ENCODE measurements around the gene WNT9B. TPM values are rescaled to one million over a fixed set of nuclear protein-coding genes. Genes with fewer than 3 reads are reported as not detected.

WNT9B gene
- total and polyA plus RNA-seq, 2 donors (not counting 1 experiment from before 2014, with no cell fraction given), result not detected

GRCh38 chr17:46841561-46842379, 9.6 kb upstream of the WNT9B start:
- no peaks in the 10 kb centered on the region for H3K79me2 ChIP-seq (ENCODE audit: control insufficient read depth, insufficient read depth, low read length)
- H2AFZ ChIP-seq (ENCODE audit: low read length), result no peak overlapping the region
- H3K9me3 ChIP-seq (ENCODE audit: control insufficient read depth, insufficient read depth, low read depth, low read length), result no peaks in the 10 kb centered on the region
- H3K27ac ChIP-seq (ENCODE audit: insufficient read depth, low read length), result no peak overlapping the region
- H3K4me1 ChIP-seq (ENCODE audit: control insufficient read depth, extremely low read depth, insufficient read depth, low read length), result no peaks in the 10 kb centered on the region
- TF ChIP-seq EZH2 (IDR thresholded peaks at IDR 0.05; ENCODE audit: low read length, missing control alignments) (no peak), CTCF (conservative IDR thresholded peaks at IDR 0.05 in 1 of 2, IDR thresholded peaks at IDR 0.05 in 1 of 2; ENCODE audit: low read depth in 1 of 2, low read length in 2 of 2) (peak; percentile 35 to 71)
- H3K36me3 ChIP-seq (ENCODE audit: control insufficient read depth, insufficient read depth, low read length), result no peaks in the 10 kb centered on the region
- peak overlapping the region in 1 of 4 experiments; percentile 11 for H3K4me3 ChIP-seq (replicated peaks in 1 of 4; ENCODE audit: control extremely low read depth in 1 of 4, insufficient read depth in 1 of 4, low read depth in 3 of 4, low read length in 4 of 4)
- H3K9ac ChIP-seq (ENCODE audit: insufficient read depth, low read length), result no peak overlapping the region
- DNase-seq (ENCODE audit: low read depth in 2 of 2), result no peak
- no peak overlapping the region for H3K4me2 ChIP-seq (ENCODE audit: extremely low read depth, insufficient read depth, low read length)
- H3K27me3 ChIP-seq (ENCODE audit: control insufficient read depth, insufficient read depth, low read length), result peaks cover 13% of the 10 kb centered on the region
- no peaks in the 10 kb centered on the region for H4K20me1 ChIP-seq (ENCODE audit: control insufficient read depth, extremely low read depth, insufficient read depth, low read length)

- peaks cover 18% of the 10 kb centered on the region for H3K27me3 ChIP-seq (ENCODE audit: control insufficient read depth, insufficient read depth, low read length)
- H3K9ac ChIP-seq (ENCODE audit: insufficient read depth, low read length), result no peak overlapping the region
- TF ChIP-seq CTCF (conservative IDR thresholded peaks at IDR 0.05 in 1 of 2, IDR thresholded peaks at IDR 0.05 in 1 of 2; ENCODE audit: low read depth in 1 of 2, low read length in 2 of 2), result peak; percentile 46 to 69
- TF ChIP-seq EZH2 (IDR thresholded peaks at IDR 0.05; ENCODE audit: low read length, missing control alignments), result no peak
- no peaks in the 10 kb centered on the region for H3K79me2 ChIP-seq (ENCODE audit: control insufficient read depth, insufficient read depth, low read length)
- no peaks in the 10 kb centered on the region for H3K9me3 ChIP-seq (ENCODE audit: control insufficient read depth, insufficient read depth, low read depth, low read length)
- no peaks in the 10 kb centered on the region for H3K4me1 ChIP-seq (ENCODE audit: control insufficient read depth, extremely low read depth, insufficient read depth, low read length)
- H4K20me1 ChIP-seq (ENCODE audit: control insufficient read depth, extremely low read depth, insufficient read depth, low read length), result no peaks in the 10 kb centered on the region
- H3K4me3 ChIP-seq (replicated peaks in 1 of 4; ENCODE audit: control extremely low read depth in 1 of 4, insufficient read depth in 1 of 4, low read depth in 3 of 4, low read length in 4 of 4), result no peak overlapping the region
- no peak overlapping the region for H2AFZ ChIP-seq (ENCODE audit: low read length)
- DNase-seq (ENCODE audit: low read depth in 2 of 2), result no peak
- no peaks in the 10 kb centered on the region for H3K36me3 ChIP-seq (ENCODE audit: control insufficient read depth, insufficient read depth, low read length)
- H3K4me2 ChIP-seq (ENCODE audit: extremely low read depth, insufficient read depth, low read length), result no peak overlapping the region
- H3K27ac ChIP-seq (ENCODE audit: insufficient read depth, low read length), result no peak overlapping the region
Measured at GRCh38 chr17:46842835-46843234, 8.5 kb upstream of the WNT9B start.

GRCh38 chr17:46847204-46848191, 3.9 kb upstream of the WNT9B start:
- H3K27ac ChIP-seq (ENCODE audit: insufficient read depth, low read length), result no peak overlapping the region
- no peaks in the 10 kb centered on the region for H3K4me1 ChIP-seq (ENCODE audit: control insufficient read depth, extremely low read depth, insufficient read depth, low read length)
- no peak overlapping the region for H2AFZ ChIP-seq (ENCODE audit: low read length)
- TF ChIP-seq EZH2 (IDR thresholded peaks at IDR 0.05; ENCODE audit: low read length, missing control alignments) (no peak), CTCF (conservative IDR thresholded peaks at IDR 0.05 in 1 of 2, IDR thresholded peaks at IDR 0.05 in 1 of 2; ENCODE audit: low read depth in 1 of 2, low read length in 2 of 2) (no peak)
- H3K79me2 ChIP-seq (ENCODE audit: control insufficient read depth, insufficient read depth, low read length), result no peaks in the 10 kb centered on the region
- H4K20me1 ChIP-seq (ENCODE audit: control insufficient read depth, extremely low read depth, insufficient read depth, low read length), result no peaks in the 10 kb centered on the region
- no peaks in the 10 kb centered on the region for H3K36me3 ChIP-seq (ENCODE audit: control insufficient read depth, insufficient read depth, low read length)
- H3K27me3 ChIP-seq (ENCODE audit: control insufficient read depth, insufficient read depth, low read length), result peaks cover 38% of the 10 kb centered on the region
- H3K9ac ChIP-seq (ENCODE audit: insufficient read depth, low read length), result no peak overlapping the region
- H3K9me3 ChIP-seq (ENCODE audit: control insufficient read depth, insufficient read depth, low read depth, low read length), result no peaks in the 10 kb centered on the region
- H3K4me3 ChIP-seq (replicated peaks in 1 of 4; ENCODE audit: control extremely low read depth in 1 of 4, insufficient read depth in 1 of 4, low read depth in 3 of 4, low read length in 4 of 4), result no peak overlapping the region
- no peak for DNase-seq (ENCODE audit: low read depth in 2 of 2)
- no peak overlapping the region for H3K4me2 ChIP-seq (ENCODE audit: extremely low read depth, insufficient read depth, low read length)
